Motor neuron (in vitro differentiated cells): Measurements from ENCODE around the gene SLC16A3. TPM values are rescaled to one million over a fixed set of nuclear protein-coding genes. Genes with fewer than 3 reads are reported as not detected.
A peak's percentile ranks its signal among the peaks of the same experiment; 100 is the strongest.
"Not testable (repeated sequence)": the region's sequence is repeated elsewhere in the genome, so short reads cannot be mapped to it uniquely, and the experiment has no call there.

Experiments
- ATAC-seq, 8 experiments: fragments of 200-7000 bp; cut with Tn5 transposase; replicated peaks in 6 of 8; 2 replicates each; pipeline ENCODE4 v1.8.0; 2021; ENCODE audit warnings: mild to moderate bottlenecking in 8 of 8, moderate library complexity in 8 of 8
- H3K27ac ChIP-seq, 2 donors: fragments of 250-450 bp; sonication (Bioruptor Pico); 2 replicates each; pipeline ENCODE4 v1.9.0; 2021; ENCODE audit warnings: antibody characterized with exemption in 2 of 2, mild to moderate bottlenecking in 2 of 2, moderate library complexity in 1 of 2
- H3K4me1 ChIP-seq, 2 donors: fragments of 250-450 bp; sonication (Bioruptor Pico); replicated peaks in 1 of 2; 2 replicates each; pipeline ENCODE4 v1.6.1; 2021; ENCODE audit warnings: antibody characterized with exemption in 2 of 2, mild to moderate bottlenecking in 2 of 2, moderate library complexity in 1 of 2
- H3K4me3 ChIP-seq, 5 donors: fragments of 250-450 bp; sonication (Bioruptor Pico); 2 replicates each; pipeline ENCODE4 v1.9.0; 2021; ENCODE audit warnings: antibody characterized with exemption in 5 of 5, mild to moderate bottlenecking in 5 of 5, moderate library complexity in 4 of 5
- WGBS, 10 experiments: fragments of 450-650 bp; shearing (Covaris generic); methylation state at CpG; one replicate each; pipeline ENCODE4 v1.0.0; 2022; 5-methylcytosine and 5-hydroxymethylcytosine counted together
- in situ Hi-C, 9 experiments: fragments of 400-800 bp; cut with MboI; loops; one replicate each; pipeline ENCODE4 v1.15.0; 2021; ENCODE audit warnings: low sequenced_read_pairs in 9 of 9, low pct_unique_long_range_greater_than_20kb in 2 of 9; ENCODE audit not compliant: unreplicated experiment in 9 of 9
- total RNA-seq, 8 experiments: library from RNA; unstranded; fragments of 300-600 nt; gene quantifications; 2 replicates each; pipeline versions ENCODE4 v1.2.3 to v1.2.4, GENCODE V29; 2022

The SLC16A3 gene
- 100 to 1,000 TPM in 2 of 8 experiments, 10 to 100 TPM in 5, 1 to 10 TPM in 1; 7.6 to 117 (median 16.2) TPM for total RNA-seq

- 0 to 27% methylated on average over 3 to 5 of the region's 105 CpGs; no CpG with 5 or more reads in 8 of the 10 experiments for WGBS, 10 experiments
- Histone ChIP-seq H3K4me3 (peak within 1 kb of the TSS; percentile 48 to 88 (median 50)), H3K27ac (peak within 1 kb of the TSS; percentile 25 to 80), H3K4me1 (peaks cover 18 to 37% of the 10 kb centered on the region in 2 donors)
- in situ Hi-C loops = no loop called here
- ATAC-seq = peak; percentile 9 to 57 (median 38)
Measured at GRCh38 chr17:82228842-82229697, at the start of gene SLC16A3. SLC16A3 (plus strand) TSS chr17:82229042; CDS start chr17:82236009, 6,967 bp downstream.

GRCh38 chr17:82179412-82179811 is 49.4 kb upstream of the SLC16A3 start:
- ATAC-seq = no peak
- Histone ChIP-seq H3K4me3 (no peak overlapping the region), H3K4me1 (peaks cover 7 to 11% of the 10 kb centered on the region in 2 donors), H3K27ac (no peak overlapping the region)
- WGBS, 10 experiments = 92 to 100% (median 100%) methylated on average over 1 to 3 of the region's 13 CpGs; no CpG with 5 or more reads in 6 of the 10 experiments
- in situ Hi-C loops = no loop called here

GRCh38 chr17:82179946-82180475 is 48.8 kb upstream of the SLC16A3 start:
- WGBS, 10 experiments = 70 to 100% (median 92%) methylated on average over 1 to 4 of the region's 10 CpGs; no CpG with 5 or more reads in 6 of the 10 experiments
- Histone ChIP-seq H3K4me1 (peaks cover 2 to 5% of the 10 kb centered on the region in 2 donors), H3K4me3 (no peak overlapping the region), H3K27ac (no peak overlapping the region)
- no peak for ATAC-seq
- in situ Hi-C loops = no loop called here

GRCh38 chr17:82180776-82181528 is 47.9 kb upstream of the SLC16A3 start:
- no peak for ATAC-seq
- in situ Hi-C loops = no loop called here

GRCh38 chr17:82184761-82185160 is 44.1 kb upstream of the SLC16A3 start:
- no peak for ATAC-seq
- in situ Hi-C loops = no loop called here
- Histone ChIP-seq H3K27ac (no peak overlapping the region), H3K4me1 (no peaks in the 10 kb centered on the region), H3K4me3 (no peak overlapping the region)
- 0 to 100% (median 96%) methylated on average over 1 to 4 of the region's 5 CpGs; no CpG with 5 or more reads in 5 of the 10 experiments for WGBS, 10 experiments

More at GRCh38 chr17:82180776-82181528, 47.9 kb upstream of the SLC16A3 start:
- Histone ChIP-seq H3K4me1 (no peaks in the 10 kb centered on the region), H3K4me3 (no peak overlapping the region), H3K27ac (no peak overlapping the region)
- 80 to 100% (median 92%) methylated on average over 2 to 17 of the region's 31 CpGs; no CpG with 5 or more reads in 1 of the 10 experiments for WGBS, 10 experiments

GRCh38 chr17:82186221-82186620 is 42.6 kb upstream of the SLC16A3 start:
- ATAC-seq = no peak
- in situ Hi-C loops = no loop called here
- Histone ChIP-seq H3K4me1 (no peaks in the 10 kb centered on the region), H3K4me3 (no peak overlapping the region), H3K27ac (no peak overlapping the region)
- WGBS, 10 experiments = 88 to 100% (median 94%) methylated on average over 4 to 13 of the region's 15 CpGs; no CpG with 5 or more reads in 2 of the 10 experiments

GRCh38 chr17:82187500-82187899 is 41.3 kb upstream of the SLC16A3 start:
- no peak for ATAC-seq
- no peak overlapping the region for H3K27ac ChIP-seq
- H3K4me3 ChIP-seq = no peak overlapping the region
- H3K4me1 ChIP-seq = no peaks in the 10 kb centered on the region
- 67 to 100% methylated on average over 1 of the region's 23 CpGs; no CpG with 5 or more reads in 8 of the 10 experiments for WGBS, 10 experiments
- in situ Hi-C loops = no loop called here

- H3K4me1 ChIP-seq = no peaks in the 10 kb centered on the region
- in situ Hi-C loops = no loop called here
- H3K27ac ChIP-seq = no peak overlapping the region
- ATAC-seq = no peak
- no peak overlapping the region for H3K4me3 ChIP-seq
- WGBS, 10 experiments = 60 to 100% (median 90%) methylated on average over 1 to 14 of the region's 26 CpGs; no CpG with 5 or more reads in 4 of the 10 experiments
Measured at GRCh38 chr17:82188001-82188961, 40.6 kb upstream of the SLC16A3 start.

GRCh38 chr17:82193050-82193449 is 35.8 kb upstream of the SLC16A3 start:
- H3K4me1 ChIP-seq, in situ Hi-C loops, H3K4me3 ChIP-seq, ATAC-seq, H3K27ac ChIP-seq: not testable (repeated sequence)
- WGBS, 10 experiments = 53 to 100% (median 97%) methylated on average over 1 to 6 of the region's 6 CpGs; no CpG with 5 or more reads in 1 of the 10 experiments

- in situ Hi-C loops = no loop called here
- no peak overlapping the region for H3K27ac ChIP-seq
- no peak for ATAC-seq
- H3K4me3 ChIP-seq = no peak overlapping the region
- H3K4me1 ChIP-seq = no peaks in the 10 kb centered on the region
- 88 to 100% (median 95%) methylated on average over 1 to 14 of the region's 16 CpGs; no CpG with 5 or more reads in 2 of the 10 experiments for WGBS, 10 experiments
Measured at GRCh38 chr17:82193520-82194220, 35.2 kb upstream of the SLC16A3 start.

GRCh38 chr17:82194765-82195164 is 34.1 kb upstream of the SLC16A3 start:
- Histone ChIP-seq H3K27ac (no peak overlapping the region), H3K4me1 (no peaks in the 10 kb centered on the region), H3K4me3 (no peak overlapping the region)
- ATAC-seq = no peak
- in situ Hi-C loops = no loop called here
- 88 to 100% (median 100%) methylated on average over 1 to 4 of the region's 16 CpGs; no CpG with 5 or more reads in 5 of the 10 experiments for WGBS, 10 experiments
